GM23338 (cell line): Measurements from ENCODE around the gene DLEU7. TPM values are rescaled to one million over a fixed set of nuclear protein-coding genes. Genes with fewer than 3 reads are reported as not detected.
A peak's percentile ranks its signal among the peaks of the same experiment; 100 is the strongest.

Experiments
- ATAC-seq: fragments of 200-7000 bp; cut with Tn5 transposase; 3 replicates; pipeline ENCODE4 v1.9.1; 2020
- DNase-seq: peaks from one replicate; pipeline ENCODE4 v3.0.0-alpha.2; 2015; ENCODE audit warnings: low spot score
- H2AFZ ChIP-seq: fragments of 200-600 bp; sonication (generic); 2 replicates; pipeline ENCODE4 v1.8.0; 2016; ENCODE audit warnings: antibody characterized with exemption, mild to moderate bottlenecking, moderate library complexity
- H3F3A ChIP-seq: fragments of 200-600 bp; sonication (generic); replicated peaks from 2 replicates; pipeline ENCODE4 v1.8.0; 2017; ENCODE audit warnings: antibody characterized with exemption, mixed run types, low read depth
- H3K27ac ChIP-seq: fragments of 200-600 bp; sonication (generic); 2 replicates; pipeline ENCODE4 v1.6.1; 2016; ENCODE audit warnings: low read depth
- H3K27me3 ChIP-seq: fragments of 200-600 bp; sonication (generic); 2 replicates; pipeline ENCODE4 v1.8.0; 2016; ENCODE audit warnings: mild to moderate bottlenecking, mixed run types, moderate library complexity; ENCODE audit not compliant: insufficient read depth
- H3K36me3 ChIP-seq: fragments of 200-600 bp; sonication (generic); 2 replicates; pipeline ENCODE4 v1.8.0; 2016; ENCODE audit warnings: mild to moderate bottlenecking; ENCODE audit not compliant: insufficient read depth
- H3K4me1 ChIP-seq: fragments of 200-600 bp; sonication (generic); 2 replicates; pipeline ENCODE4 v1.8.0; 2016; ENCODE audit warnings: mild to moderate bottlenecking, moderate library complexity; ENCODE audit not compliant: insufficient read depth
- H3K4me2 ChIP-seq: fragments of 200-600 bp; sonication (generic); 2 replicates; pipeline ENCODE4 v1.7.1; 2017; ENCODE audit warnings: mixed run types
- H3K4me3 ChIP-seq: fragments of 200-600 bp; sonication (generic); 2 replicates; pipeline ENCODE4 v1.6.1; 2016; ENCODE audit warnings: mixed run types
- H3K79me2 ChIP-seq: fragments of 200-600 bp; sonication (generic); replicated peaks from 2 replicates; pipeline ENCODE4 v1.8.0; 2017; ENCODE audit warnings: mild to moderate bottlenecking; ENCODE audit not compliant: insufficient read depth
- H3K9me2 ChIP-seq: fragments of 200-600 bp; sonication (generic); 2 replicates; pipeline ENCODE4 v1.8.0; 2017; ENCODE audit not compliant: insufficient read depth
- H4K20me1 ChIP-seq: fragments of 200-600 bp; sonication (generic); replicated peaks from 2 replicates; pipeline ENCODE4 v1.8.0; 2017; ENCODE audit warnings: mild to moderate bottlenecking; ENCODE audit not compliant: insufficient read depth
- H3K27ac Mint-ChIP-seq: 2 replicates; pipeline ENCODE4 v1.8.0; 2020; ENCODE audit warnings: inconsistent platforms, mild to moderate bottlenecking, moderate library complexity, mixed read lengths
- H3K27me3 Mint-ChIP-seq: 3 replicates; pipeline ENCODE4 v1.8.0; 2022; ENCODE audit warnings: low read depth, mild to moderate bottlenecking, moderate library complexity, mixed read lengths, inconsistent platforms; ENCODE audit not compliant: insufficient read depth, poor library complexity
- H3K36me3 Mint-ChIP-seq: 3 replicates; pipeline ENCODE4 v1.8.0; 2021; ENCODE audit warnings: low read depth, mild to moderate bottlenecking, inconsistent platforms, moderate library complexity, mixed read lengths
- H3K4me1 Mint-ChIP-seq: 3 replicates; pipeline ENCODE4 v1.8.0; 2020; ENCODE audit warnings: mild to moderate bottlenecking, inconsistent platforms, mixed read lengths
- H3K4me3 Mint-ChIP-seq: 3 replicates; pipeline ENCODE4 v1.8.0; 2021; ENCODE audit warnings: moderate library complexity, mild to moderate bottlenecking, inconsistent platforms, mixed read lengths
- H3K9me3 Mint-ChIP-seq: 3 replicates; pipeline ENCODE4 v1.8.0; 2020; ENCODE audit warnings: moderate library complexity, mild to moderate bottlenecking, inconsistent platforms, mixed read lengths
- CREB1 ChIP-seq: fragments of 250-450 bp; sonication (Bioruptor Pico); IDR thresholded peaks from 2 replicates; pipeline ENCODE4 v1.5.0; 2020; ENCODE audit warnings: low read depth, mild to moderate bottlenecking, moderate library complexity
- EZH2 ChIP-seq: fragments of 200-600 bp; sonication (generic); IDR thresholded peaks from one replicate; pipeline ENCODE4 v1.8.0; 2017; ENCODE audit warnings: antibody characterized with exemption, mild to moderate bottlenecking, low read depth; ENCODE audit not compliant: unreplicated experiment
- EZH2phosphoT487 ChIP-seq: fragments of 200-600 bp; sonication (generic); IDR thresholded peaks from one replicate; pipeline ENCODE4 v1.8.1; 2018; ENCODE audit warnings: antibody characterized with exemption; ENCODE audit not compliant: unreplicated experiment
- JUNB ChIP-seq: IDR thresholded peaks from one replicate; pipeline ENCODE4 v1.6.1; 2016; ENCODE audit warnings: antibody characterized with exemption; ENCODE audit not compliant: unreplicated experiment
- NANOG ChIP-seq: IDR thresholded peaks from 2 replicates; pipeline ENCODE4 v1.6.1; 2016; ENCODE audit warnings: antibody characterized with exemption, borderline replicate concordance
- POLR2AphosphoS5 ChIP-seq: IDR thresholded peaks from 2 replicates; pipeline ENCODE4 v1.6.1; 2016; ENCODE audit warnings: antibody characterized with exemption, low read depth
- STAT1 ChIP-seq: IDR thresholded peaks from one replicate; pipeline ENCODE4 v1.6.1; 2016; ENCODE audit warnings: antibody characterized with exemption; ENCODE audit not compliant: unreplicated experiment
- ZNF114 ChIP-seq: fragments of 250-450 bp; sonication (Bioruptor Pico); IDR thresholded peaks from 2 replicates; pipeline ENCODE4 v1.5.0; 2020; ENCODE audit warnings: mild to moderate bottlenecking, moderate library complexity
- polyA plus RNA-seq: library from polyadenylated mRNA; unstranded; fragments of >200 nt; fragmentation: Nextera tagmentation; extraction: Ambion mirVana; gene quantifications from 2 replicates; pipeline ENCODE4 v1.2.1, GENCODE V29; 2016
- total RNA-seq: library from RNA; depleted of rRNA; stranded (reverse); fragments of >200 nt; shearing (Covaris generic); gene quantifications from 2 replicates; pipeline ENCODE4 v1.2.3, GENCODE V29; 2014
- TF ChIP-seq, protein P1 (sequence below): IDR thresholded peaks from 2 replicates; pipeline ENCODE4 v1.6.1; 2016; ENCODE audit warnings: antibody characterized with exemption
- TF ChIP-seq, protein P2 (sequence below): fragments of 250-450 bp; sonication (Bioruptor Pico); IDR thresholded peaks from 2 replicates; pipeline ENCODE4 v1.5.0; 2020; ENCODE audit warnings: mild to moderate bottlenecking, moderate library complexity
- TF ChIP-seq, protein P3 (sequence below): IDR thresholded peaks from one replicate; pipeline ENCODE4 v1.6.1; 2018; ENCODE audit warnings: antibody characterized with exemption; ENCODE audit not compliant: unreplicated experiment
- TF ChIP-seq, protein P4 (sequence below), 2 experiments: fragments of 200-600 bp in 1 of 2; sonication (generic) in 1 of 2; conservative IDR thresholded peaks; 2 replicates each; pipeline versions ENCODE4 v1.5.1 to v1.6.1; 2016 to 2017; ENCODE audit warnings: antibody characterized with exemption in 2 of 2, low read depth in 2 of 2, mild to moderate bottlenecking in 2 of 2, moderate library complexity in 1 of 2

DLEU7 gene
- total and polyA plus RNA-seq, 2 experiments from 2014 or later: 8.7 to 11.6 TPM

DNA sequence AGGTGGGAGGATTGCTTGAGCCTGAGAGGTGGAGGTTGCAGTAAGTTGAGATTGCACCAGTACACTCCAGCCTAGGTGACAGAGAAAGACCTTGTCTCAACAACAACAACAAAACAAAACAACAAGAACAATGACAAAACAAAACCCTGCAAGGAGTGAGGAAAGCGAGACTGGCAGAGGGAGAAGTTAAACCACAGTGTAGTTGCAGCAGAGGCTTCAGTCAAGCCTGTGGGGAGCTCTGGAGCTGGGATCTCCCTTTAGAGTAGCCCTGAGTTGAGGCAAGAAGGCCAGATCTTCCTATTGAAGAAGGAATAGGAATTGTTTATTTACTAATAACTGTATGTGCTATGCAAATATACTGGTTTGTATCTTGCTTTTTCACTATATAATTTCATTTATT is 40.8 kb upstream of the DLEU7 start:
- H3K36me3 ChIP-seq: no peaks in the 10 kb centered on the region
- no peaks in the 10 kb centered on the region for H3F3A ChIP-seq
- no peaks in the 10 kb centered on the region for H3K27me3 Mint-ChIP-seq
- H3K79me2 ChIP-seq: no peaks in the 10 kb centered on the region
- H3K9me3 Mint-ChIP-seq: no peaks in the 10 kb centered on the region
- no peaks in the 10 kb centered on the region for H3K4me1 ChIP-seq
- no peaks in the 10 kb centered on the region for H3K9me2 ChIP-seq
- H3K4me1 Mint-ChIP-seq: no peaks in the 10 kb centered on the region
- H3K27ac Mint-ChIP-seq: no peak overlapping the region
- no peaks in the 10 kb centered on the region for H4K20me1 ChIP-seq
- DNase-seq (no peak), ATAC-seq (no peak)
- H3K36me3 Mint-ChIP-seq: no peaks in the 10 kb centered on the region
- TF ChIP-seq, protein P1, sequence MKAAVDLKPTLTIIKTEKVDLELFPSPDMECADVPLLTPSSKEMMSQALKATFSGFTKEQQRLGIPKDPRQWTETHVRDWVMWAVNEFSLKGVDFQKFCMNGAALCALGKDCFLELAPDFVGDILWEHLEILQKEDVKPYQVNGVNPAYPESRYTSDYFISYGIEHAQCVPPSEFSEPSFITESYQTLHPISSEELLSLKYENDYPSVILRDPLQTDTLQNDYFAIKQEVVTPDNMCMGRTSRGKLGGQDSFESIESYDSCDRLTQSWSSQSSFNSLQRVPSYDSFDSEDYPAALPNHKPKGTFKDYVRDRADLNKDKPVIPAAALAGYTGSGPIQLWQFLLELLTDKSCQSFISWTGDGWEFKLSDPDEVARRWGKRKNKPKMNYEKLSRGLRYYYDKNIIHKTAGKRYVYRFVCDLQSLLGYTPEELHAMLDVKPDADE: no peak
- TF ChIP-seq, protein P2, sequence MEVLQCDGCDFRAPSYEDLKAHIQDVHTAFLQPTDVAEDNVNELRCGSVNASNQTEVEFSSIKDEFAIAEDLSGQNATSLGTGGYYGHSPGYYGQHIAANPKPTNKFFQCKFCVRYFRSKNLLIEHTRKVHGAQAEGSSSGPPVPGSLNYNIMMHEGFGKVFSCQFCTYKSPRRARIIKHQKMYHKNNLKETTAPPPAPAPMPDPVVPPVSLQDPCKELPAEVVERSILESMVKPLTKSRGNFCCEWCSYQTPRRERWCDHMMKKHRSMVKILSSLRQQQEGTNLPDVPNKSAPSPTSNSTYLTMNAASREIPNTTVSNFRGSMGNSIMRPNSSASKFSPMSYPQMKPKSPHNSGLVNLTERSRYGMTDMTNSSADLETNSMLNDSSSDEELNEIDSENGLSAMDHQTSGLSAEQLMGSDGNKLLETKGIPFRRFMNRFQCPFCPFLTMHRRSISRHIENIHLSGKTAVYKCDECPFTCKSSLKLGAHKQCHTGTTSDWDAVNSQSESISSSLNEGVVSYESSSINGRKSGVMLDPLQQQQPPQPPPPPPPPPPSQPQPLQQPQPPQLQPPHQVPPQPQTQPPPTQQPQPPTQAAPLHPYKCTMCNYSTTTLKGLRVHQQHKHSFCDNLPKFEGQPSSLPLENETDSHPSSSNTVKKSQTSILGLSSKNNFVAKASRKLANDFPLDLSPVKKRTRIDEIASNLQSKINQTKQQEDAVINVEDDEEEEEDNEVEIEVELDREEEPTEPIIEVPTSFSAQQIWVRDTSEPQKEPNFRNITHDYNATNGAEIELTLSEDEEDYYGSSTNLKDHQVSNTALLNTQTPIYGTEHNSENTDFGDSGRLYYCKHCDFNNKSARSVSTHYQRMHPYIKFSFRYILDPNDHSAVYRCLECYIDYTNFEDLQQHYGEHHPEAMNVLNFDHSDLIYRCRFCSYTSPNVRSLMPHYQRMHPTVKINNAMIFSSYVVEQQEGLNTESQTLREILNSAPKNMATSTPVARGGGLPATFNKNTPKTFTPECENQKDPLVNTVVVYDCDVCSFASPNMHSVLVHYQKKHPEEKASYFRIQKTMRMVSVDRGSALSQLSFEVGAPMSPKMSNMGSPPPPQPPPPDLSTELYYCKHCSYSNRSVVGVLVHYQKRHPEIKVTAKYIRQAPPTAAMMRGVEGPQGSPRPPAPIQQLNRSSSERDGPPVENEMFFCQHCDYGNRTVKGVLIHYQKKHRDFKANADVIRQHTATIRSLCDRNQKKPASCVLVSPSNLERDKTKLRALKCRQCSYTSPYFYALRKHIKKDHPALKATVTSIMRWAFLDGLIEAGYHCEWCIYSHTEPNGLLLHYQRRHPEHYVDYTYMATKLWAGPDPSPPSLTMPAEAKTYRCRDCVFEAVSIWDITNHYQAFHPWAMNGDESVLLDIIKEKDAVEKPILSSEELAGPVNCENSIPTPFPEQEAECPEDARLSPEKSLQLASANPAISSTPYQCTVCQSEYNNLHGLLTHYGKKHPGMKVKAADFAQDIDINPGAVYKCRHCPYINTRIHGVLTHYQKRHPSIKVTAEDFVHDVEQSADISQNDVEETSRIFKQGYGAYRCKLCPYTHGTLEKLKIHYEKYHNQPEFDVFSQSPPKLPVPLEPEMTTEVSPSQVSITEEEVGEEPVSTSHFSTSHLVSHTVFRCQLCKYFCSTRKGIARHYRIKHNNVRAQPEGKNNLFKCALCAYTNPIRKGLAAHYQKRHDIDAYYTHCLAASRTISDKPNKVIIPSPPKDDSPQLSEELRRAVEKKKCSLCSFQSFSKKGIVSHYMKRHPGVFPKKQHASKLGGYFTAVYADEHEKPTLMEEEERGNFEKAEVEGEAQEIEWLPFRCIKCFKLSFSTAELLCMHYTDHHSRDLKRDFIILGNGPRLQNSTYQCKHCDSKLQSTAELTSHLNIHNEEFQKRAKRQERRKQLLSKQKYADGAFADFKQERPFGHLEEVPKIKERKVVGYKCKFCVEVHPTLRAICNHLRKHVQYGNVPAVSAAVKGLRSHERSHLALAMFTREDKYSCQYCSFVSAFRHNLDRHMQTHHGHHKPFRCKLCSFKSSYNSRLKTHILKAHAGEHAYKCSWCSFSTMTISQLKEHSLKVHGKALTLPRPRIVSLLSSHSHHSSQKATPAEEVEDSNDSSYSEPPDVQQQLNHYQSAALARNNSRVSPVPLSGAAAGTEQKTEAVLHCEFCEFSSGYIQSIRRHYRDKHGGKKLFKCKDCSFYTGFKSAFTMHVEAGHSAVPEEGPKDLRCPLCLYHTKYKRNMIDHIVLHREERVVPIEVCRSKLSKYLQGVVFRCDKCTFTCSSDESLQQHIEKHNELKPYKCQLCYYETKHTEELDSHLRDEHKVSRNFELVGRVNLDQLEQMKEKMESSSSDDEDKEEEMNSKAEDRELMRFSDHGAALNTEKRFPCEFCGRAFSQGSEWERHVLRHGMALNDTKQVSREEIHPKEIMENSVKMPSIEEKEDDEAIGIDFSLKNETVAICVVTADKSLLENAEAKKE (CRISPR knock-in tag): no peak
- TF ChIP-seq, protein P3, sequence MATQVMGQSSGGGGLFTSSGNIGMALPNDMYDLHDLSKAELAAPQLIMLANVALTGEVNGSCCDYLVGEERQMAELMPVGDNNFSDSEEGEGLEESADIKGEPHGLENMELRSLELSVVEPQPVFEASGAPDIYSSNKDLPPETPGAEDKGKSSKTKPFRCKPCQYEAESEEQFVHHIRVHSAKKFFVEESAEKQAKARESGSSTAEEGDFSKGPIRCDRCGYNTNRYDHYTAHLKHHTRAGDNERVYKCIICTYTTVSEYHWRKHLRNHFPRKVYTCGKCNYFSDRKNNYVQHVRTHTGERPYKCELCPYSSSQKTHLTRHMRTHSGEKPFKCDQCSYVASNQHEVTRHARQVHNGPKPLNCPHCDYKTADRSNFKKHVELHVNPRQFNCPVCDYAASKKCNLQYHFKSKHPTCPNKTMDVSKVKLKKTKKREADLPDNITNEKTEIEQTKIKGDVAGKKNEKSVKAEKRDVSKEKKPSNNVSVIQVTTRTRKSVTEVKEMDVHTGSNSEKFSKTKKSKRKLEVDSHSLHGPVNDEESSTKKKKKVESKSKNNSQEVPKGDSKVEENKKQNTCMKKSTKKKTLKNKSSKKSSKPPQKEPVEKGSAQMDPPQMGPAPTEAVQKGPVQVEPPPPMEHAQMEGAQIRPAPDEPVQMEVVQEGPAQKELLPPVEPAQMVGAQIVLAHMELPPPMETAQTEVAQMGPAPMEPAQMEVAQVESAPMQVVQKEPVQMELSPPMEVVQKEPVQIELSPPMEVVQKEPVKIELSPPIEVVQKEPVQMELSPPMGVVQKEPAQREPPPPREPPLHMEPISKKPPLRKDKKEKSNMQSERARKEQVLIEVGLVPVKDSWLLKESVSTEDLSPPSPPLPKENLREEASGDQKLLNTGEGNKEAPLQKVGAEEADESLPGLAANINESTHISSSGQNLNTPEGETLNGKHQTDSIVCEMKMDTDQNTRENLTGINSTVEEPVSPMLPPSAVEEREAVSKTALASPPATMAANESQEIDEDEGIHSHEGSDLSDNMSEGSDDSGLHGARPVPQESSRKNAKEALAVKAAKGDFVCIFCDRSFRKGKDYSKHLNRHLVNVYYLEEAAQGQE: no peak
- TF ChIP-seq, protein P4, sequence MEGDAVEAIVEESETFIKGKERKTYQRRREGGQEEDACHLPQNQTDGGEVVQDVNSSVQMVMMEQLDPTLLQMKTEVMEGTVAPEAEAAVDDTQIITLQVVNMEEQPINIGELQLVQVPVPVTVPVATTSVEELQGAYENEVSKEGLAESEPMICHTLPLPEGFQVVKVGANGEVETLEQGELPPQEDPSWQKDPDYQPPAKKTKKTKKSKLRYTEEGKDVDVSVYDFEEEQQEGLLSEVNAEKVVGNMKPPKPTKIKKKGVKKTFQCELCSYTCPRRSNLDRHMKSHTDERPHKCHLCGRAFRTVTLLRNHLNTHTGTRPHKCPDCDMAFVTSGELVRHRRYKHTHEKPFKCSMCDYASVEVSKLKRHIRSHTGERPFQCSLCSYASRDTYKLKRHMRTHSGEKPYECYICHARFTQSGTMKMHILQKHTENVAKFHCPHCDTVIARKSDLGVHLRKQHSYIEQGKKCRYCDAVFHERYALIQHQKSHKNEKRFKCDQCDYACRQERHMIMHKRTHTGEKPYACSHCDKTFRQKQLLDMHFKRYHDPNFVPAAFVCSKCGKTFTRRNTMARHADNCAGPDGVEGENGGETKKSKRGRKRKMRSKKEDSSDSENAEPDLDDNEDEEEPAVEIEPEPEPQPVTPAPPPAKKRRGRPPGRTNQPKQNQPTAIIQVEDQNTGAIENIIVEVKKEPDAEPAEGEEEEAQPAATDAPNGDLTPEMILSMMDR (conservative IDR thresholded peaks at IDR 0.05; ENCODE audit: low read depth in 2 of 2): no peak
- no peak for TF ChIP-seq ZNF114
- TF ChIP-seq NANOG: no peak
- no peak for TF ChIP-seq JUNB
- no peak for TF ChIP-seq STAT1
- TF ChIP-seq EZH2: no peak
- no peak for TF ChIP-seq EZH2phosphoT487
- TF ChIP-seq POLR2AphosphoS5: no peak
- TF ChIP-seq CREB1 (CRISPR knock-in tag): no peak
- H3K4me3 ChIP-seq: no peak overlapping the region
- H3K4me2 ChIP-seq: no peak overlapping the region
- H2AFZ ChIP-seq: 0 out of 2 replicates have a peak overlapping the region, but pooled peaks have one; percentile 12
- H3K4me3 Mint-ChIP-seq: no peak overlapping the region
- H3K27me3 ChIP-seq: no peaks in the 10 kb centered on the region
- no peak overlapping the region for H3K27ac ChIP-seq
